Measurements from ENCODE around the gene CST7. TPM values are rescaled to one million over a fixed set of nuclear protein-coding genes. Genes with fewer than 3 reads are reported as not detected.

CST7 gene
- total RNA-seq, 2 donors from 2014 or later, result 77.8 to 129 TPM

DNA sequence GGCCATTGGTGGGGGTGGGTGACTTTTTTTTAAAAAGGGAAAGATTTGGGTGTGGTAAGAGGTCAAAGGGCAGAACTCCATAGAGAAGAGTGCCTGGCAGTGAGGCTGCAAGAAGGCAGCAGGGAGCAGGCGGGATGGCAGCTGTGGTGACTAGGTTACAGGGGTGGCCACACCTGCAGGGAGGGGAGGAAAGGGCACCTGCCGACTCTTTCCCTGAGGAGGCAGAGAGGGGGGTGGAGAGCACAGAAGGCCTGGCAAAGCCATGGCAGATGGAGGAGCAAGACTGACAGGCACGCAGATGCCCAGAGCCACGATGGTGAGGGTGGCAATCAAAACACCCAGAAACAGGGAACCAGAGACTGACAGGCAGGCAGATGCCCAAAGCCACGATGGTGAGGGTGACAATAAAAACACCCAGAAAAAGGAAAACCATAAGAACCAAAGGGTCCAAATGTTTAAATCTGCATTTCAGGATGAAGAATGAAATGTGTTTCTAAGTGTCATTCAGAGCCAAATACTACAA lies 19.3 kb downstream of the CST7 start:
- ATAC-seq (no peak), DNase-seq (ENCODE audit: low spot score) (no peak)
- H3K4me1 Mint-ChIP-seq (ENCODE audit: low read depth in 2 of 2), result peaks cover 48 to 54% of the 10 kb centered on the region in 2 donors
- no peaks in the 10 kb centered on the region for H3K27me3 Mint-ChIP-seq
- H3K27ac Mint-ChIP-seq, result peak overlapping the region; percentile 64 to 80
- H3K4me3 Mint-ChIP-seq, result no peak overlapping the region
- no peaks in the 10 kb centered on the region for H3K9me3 Mint-ChIP-seq
- H3K36me3 Mint-ChIP-seq, result peaks cover 56% of the 10 kb centered on the region

DNA sequence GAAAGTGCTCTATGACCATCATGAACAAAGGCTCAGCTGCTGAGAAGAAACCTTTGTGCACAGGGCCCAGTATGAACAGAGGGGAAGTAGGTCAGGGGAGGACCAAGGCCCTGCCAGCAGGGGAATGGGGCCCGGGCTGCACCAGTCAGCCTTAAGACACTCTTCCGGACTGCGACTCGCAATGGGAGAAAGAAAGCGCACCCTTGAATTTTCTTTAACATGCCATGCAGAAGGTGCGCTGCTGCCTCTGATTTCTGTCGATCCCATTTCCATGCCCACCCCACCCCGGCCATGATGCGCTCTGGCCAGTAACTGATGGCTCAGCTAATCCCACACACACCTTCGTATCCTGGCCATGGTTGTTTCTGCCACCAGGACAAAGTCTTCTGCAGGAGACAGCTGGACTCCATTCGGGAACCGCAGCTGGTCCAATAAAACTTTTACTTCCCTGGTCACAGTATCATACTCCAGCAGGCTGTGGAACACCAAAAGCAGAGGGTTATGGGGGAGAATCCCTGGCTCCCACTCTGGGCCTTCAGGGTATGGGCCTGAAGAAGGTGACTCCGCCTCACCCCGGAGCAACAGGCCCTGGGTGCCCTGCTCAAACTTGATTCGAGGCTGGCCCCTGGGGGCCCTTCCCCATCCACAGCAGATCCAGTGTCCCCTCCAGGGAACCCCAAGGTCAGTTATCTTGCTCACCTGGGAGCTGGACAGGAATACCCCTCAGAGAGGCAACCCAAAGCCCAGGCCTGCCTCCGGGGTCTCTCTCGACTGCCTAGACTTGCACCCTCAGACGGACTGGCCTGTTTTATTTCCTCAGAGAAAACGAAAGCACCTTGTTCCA lies 20.3 kb downstream of the CST7 start:
- ATAC-seq, result no peak
- no peak for DNase-seq (ENCODE audit: low spot score)
- Mint-ChIP-seq H3K27me3 (no peaks in the 10 kb centered on the region), H3K4me1 (ENCODE audit: low read depth in 2 of 2) (peaks cover 51 to 60% of the 10 kb centered on the region in 2 donors), H3K4me3 (no peak overlapping the region), H3K9me3 (no peaks in the 10 kb centered on the region), H3K27ac (peak overlapping the region; percentile 22 to 32), H3K36me3 (peaks cover 62% of the 10 kb centered on the region)

DNA sequence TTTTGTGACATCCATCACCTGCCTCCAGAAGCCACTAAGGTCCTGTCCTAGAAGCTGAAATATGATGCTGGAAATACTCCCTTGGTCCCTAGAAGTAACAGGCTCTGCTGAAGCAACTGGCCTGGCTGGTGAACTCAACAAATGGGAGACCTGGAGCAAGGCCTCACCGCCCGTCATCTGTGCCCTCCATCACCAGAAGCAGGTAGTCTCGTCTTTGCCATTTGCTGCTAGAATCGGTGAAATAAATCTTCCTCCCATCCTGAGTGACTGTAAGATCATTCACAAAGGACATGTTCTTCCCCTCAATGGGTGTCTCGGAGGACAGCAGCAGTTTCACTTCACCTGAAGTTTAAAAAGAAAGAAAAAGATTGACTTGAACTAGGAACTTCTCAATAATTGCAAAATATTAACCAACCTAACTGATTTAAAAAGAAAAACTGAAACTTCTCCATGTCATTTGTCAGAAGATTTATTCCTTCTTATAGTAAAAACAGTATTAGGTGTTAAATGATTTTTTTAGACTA lies 21.0 kb downstream of the CST7 start:
- peak overlapping the region; percentile 22 to 32 for H3K27ac Mint-ChIP-seq
- no peak for ATAC-seq
- DNase-seq (ENCODE audit: low spot score), result no peak
- peaks cover 48 to 59% of the 10 kb centered on the region in 2 donors for H3K4me1 Mint-ChIP-seq (ENCODE audit: low read depth in 2 of 2)
- H3K9me3 Mint-ChIP-seq, result no peaks in the 10 kb centered on the region
- H3K36me3 Mint-ChIP-seq, result peaks cover 61% of the 10 kb centered on the region
- H3K27me3 Mint-ChIP-seq, result no peaks in the 10 kb centered on the region
- no peak overlapping the region for H3K4me3 Mint-ChIP-seq

DNA sequence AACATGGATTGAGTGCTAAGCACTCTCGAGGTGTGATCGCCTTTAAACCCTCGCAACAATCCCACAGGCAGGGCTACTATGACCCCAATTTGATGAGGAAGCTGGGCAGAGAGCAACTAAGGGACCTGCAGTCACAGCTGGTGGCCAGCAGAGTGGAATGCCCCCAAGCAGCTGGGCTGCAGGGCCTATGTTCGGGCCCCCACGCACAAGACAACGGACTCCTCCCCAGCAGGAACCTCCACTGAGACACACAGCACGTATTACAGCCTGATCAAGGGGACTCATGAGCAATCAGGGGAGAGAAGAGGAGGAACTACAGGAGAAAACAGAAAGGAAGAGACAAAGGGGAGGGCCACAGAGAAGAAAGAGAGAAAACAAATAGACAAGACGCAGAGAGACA lies 21.7 kb downstream of the CST7 start:
- peaks cover 45 to 56% of the 10 kb centered on the region in 2 donors for H3K4me1 Mint-ChIP-seq (ENCODE audit: low read depth in 2 of 2)
- H3K4me3 Mint-ChIP-seq, result no peak overlapping the region
- DNase-seq (ENCODE audit: low spot score), result no peak
- H3K36me3 Mint-ChIP-seq, result peaks cover 59% of the 10 kb centered on the region
- no peaks in the 10 kb centered on the region for H3K27me3 Mint-ChIP-seq
- no peaks in the 10 kb centered on the region for H3K9me3 Mint-ChIP-seq
- peak overlapping the region; percentile 22 to 32 for H3K27ac Mint-ChIP-seq
- no peak for ATAC-seq

DNA sequence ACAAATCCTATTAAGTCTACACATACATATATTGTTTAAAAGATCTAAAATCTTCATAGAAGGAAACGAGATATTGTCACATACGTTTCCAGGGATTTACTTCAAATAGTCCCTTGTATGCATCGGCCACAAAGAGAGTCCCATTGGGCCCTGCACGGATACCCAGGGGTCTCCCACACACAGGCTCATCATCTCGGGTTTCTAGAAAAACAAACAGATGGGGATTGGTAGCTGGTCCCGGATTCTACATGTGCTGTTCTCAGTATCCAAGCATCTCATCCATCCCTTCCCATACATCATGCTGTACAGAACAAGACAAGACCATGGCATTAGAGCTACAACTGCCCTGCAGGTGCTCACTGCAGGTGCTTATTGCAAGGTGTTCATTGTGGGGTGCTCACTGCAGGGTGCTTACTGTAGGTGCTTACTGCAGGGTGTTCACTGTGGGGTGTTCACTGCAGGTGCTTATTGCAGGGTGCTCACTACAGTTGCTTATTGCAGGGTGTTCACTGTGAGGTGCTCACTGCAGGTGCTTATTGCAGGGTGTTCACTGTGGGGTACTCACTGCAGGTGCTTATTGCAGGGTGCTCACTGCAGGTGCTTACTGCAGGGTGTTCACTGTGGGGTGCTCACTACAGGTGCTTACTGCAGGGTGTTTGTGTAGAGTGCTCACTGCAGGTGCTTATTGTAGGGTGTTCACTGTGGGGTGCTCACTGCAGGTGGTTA lies 22.5 kb downstream of the CST7 start:
- no peak for ATAC-seq
- Mint-ChIP-seq H3K27me3 (no peaks in the 10 kb centered on the region), H3K36me3 (peaks cover 59% of the 10 kb centered on the region), H3K4me1 (ENCODE audit: low read depth in 2 of 2) (peaks cover 44 to 52% of the 10 kb centered on the region in 2 donors), H3K4me3 (no peak overlapping the region), H3K27ac (peak overlapping the region; percentile 22 to 32), H3K9me3 (no peaks in the 10 kb centered on the region)
- no peak for DNase-seq (ENCODE audit: low spot score)

DNA sequence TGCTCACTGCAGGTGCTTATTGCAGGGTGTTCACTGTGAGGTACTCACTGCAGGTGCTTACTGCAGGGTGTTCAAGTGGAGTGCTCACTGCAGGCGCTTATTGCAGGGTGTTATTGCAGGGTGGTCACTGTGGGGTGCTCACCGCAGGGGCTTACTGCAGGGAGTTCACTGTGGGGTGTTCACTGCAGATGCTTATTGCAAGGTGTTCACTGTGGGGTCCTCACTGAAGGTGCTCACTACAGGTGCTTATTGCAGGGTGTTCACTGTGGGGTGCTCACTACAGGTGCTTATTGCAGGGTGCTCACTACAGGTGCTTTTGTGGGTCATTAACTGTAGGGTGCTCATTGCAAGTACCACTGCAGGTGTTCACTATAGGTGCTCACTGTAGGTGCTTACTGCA lies 23.3 kb downstream of the CST7 start:
- DNase-seq (ENCODE audit: low spot score), result no peak
- ATAC-seq, result no peak
- H3K27ac Mint-ChIP-seq, result no peak overlapping the region
- no peak overlapping the region for H3K4me3 Mint-ChIP-seq
- no peaks in the 10 kb centered on the region for H3K9me3 Mint-ChIP-seq
- no peaks in the 10 kb centered on the region for H3K27me3 Mint-ChIP-seq
- peaks cover 52 to 56% of the 10 kb centered on the region in 2 donors for H3K4me1 Mint-ChIP-seq (ENCODE audit: low read depth in 2 of 2)
- peaks cover 66% of the 10 kb centered on the region for H3K36me3 Mint-ChIP-seq

DNA sequence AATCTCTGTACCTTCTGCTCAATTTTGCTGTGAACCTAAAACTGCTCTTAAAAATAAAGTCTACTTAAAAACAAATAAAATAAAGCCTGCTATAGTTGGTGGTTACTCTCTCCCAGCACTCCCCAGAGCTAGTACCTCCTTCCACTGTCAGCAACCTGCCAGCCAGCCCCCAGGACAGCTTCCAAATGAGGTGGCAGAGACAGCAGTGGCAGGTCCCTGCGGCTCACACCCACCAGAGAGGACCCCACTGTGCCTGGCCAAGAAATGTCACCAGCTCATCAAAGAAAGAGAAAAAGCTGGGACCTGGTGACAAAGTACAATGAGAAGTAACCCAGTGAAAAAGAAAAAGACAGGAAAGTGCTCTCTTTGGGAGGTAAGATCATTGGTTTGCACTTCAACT lies 28.3 kb downstream of the CST7 start:
- peaks cover 77 to 79% of the 10 kb centered on the region in 2 donors for H3K4me1 Mint-ChIP-seq (ENCODE audit: low read depth in 2 of 2)

DNA sequence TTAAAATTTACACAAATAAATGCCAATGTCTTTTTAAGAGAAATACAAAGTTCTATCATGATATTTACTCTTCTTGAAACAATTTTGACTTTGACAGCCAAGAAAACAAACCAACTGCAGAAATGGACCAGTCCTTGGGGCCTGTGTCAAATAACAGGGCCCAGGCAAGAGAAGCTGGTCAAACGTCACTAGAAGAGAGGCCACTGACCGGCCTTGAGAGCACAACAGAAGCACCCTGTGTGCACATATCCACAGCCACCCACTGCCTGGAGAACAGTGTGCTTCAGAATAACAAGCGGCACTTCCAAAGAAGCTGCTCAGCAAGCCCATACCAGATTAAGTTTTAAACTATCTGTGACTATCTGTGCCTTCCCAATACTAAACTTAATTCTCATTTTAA lies 28.7 kb downstream of the CST7 start:
- ATAC-seq, result no peak
- DNase-seq (ENCODE audit: low spot score), result no peak
- Mint-ChIP-seq H3K27ac (peak overlapping the region; percentile 62 to 96), H3K36me3 (peaks cover 63% of the 10 kb centered on the region), H3K4me3 (peak overlapping the region; percentile 5), H3K27me3 (no peaks in the 10 kb centered on the region), H3K4me1 (ENCODE audit: low read depth in 2 of 2) (peaks cover 81 to 82% of the 10 kb centered on the region in 2 donors), H3K9me3 (peaks cover 3% of the 10 kb centered on the region)

More for the DNA sequence above, 28.3 kb downstream of the CST7 start:
- Mint-ChIP-seq H3K27me3 (no peaks in the 10 kb centered on the region), H3K9me3 (peaks cover 3% of the 10 kb centered on the region), H3K27ac (peak overlapping the region; percentile 62 to 96), H3K4me3 (peak overlapping the region; percentile 5), H3K36me3 (peaks cover 61% of the 10 kb centered on the region)
- ATAC-seq (no peak), DNase-seq (ENCODE audit: low spot score) (no peak)

DNA sequence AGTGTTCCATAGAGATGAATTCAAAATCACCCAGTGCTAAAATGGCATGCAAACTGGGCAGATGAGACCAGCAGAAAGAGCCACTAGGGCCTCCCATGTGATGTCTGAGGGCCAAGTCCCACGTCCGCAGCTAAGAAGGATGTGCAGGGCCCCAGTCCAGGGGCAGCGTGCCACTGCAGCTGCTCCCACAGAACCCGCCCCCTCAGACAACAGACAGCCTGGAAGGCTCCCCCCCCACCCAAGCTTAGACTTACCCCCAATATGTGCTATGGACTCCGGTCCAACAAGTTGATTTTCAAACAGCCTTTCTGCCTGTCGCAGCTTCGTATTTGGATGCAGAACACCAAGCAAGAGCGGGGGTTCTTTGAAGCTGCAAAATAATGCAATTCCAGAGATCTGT lies 29.4 kb downstream of the CST7 start:
- Mint-ChIP-seq H3K36me3 (peaks cover 57% of the 10 kb centered on the region), H3K9me3 (peaks cover 3% of the 10 kb centered on the region), H3K4me3 (no peak overlapping the region), H3K27me3 (no peaks in the 10 kb centered on the region), H3K4me1 (ENCODE audit: low read depth in 2 of 2) (peaks cover 81 to 83% of the 10 kb centered on the region in 2 donors), H3K27ac (peak overlapping the region in 1 of 2 donors; percentile 96)
- no peak for DNase-seq (ENCODE audit: low spot score)
- ATAC-seq, result no peak

DNA sequence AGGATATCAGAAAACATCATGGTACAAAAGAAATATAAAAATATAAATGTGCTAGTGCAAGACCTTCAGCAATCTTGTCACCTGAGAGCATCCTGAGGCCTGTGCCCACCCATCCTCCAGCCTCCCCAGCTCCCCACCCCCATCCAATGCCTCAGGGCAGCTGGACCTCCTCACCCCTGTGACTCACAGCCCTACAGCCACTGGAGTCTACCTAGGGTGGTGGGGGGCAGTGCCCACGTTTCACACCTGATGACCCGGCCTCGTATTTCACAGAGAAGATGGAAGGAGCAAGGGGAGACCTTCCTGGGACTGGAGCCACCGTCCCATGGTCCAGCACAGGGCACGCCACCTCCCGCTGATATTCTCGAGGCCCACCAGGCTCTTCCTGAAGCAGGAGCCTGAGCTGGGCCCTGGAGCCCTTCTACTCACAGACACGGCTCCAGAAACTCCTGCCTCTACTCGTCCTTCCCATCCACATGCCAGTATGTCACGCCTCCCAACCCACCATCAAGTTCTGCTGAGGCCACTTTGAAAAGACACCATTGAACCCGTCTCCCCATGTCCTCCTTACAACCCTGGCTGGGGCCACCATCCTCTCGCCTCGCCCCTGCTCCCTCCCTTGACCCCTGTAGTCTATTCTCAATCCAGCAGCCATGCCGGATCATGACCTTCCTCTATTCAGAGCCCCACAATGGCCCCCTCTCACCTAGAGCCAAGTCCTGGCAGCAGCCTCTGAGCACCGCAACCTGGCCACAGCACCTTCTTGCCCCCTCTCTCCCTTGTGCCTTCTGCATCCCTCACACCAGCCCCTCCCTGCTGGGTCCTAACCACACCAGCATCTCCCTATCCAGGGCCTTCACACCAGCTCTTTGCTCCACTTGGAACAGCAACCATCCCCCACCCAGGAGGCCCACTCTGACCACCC lies 30.2 kb downstream of the CST7 start:
- Mint-ChIP-seq H3K9me3 (peaks cover 3% of the 10 kb centered on the region), H3K4me3 (no peak overlapping the region), H3K27ac (peak overlapping the region; percentile 78 to 96), H3K4me1 (ENCODE audit: low read depth in 2 of 2) (peaks cover 81 to 82% of the 10 kb centered on the region in 2 donors), H3K36me3 (peaks cover 50% of the 10 kb centered on the region), H3K27me3 (no peaks in the 10 kb centered on the region)
- DNase-seq (ENCODE audit: low spot score) (no peak), ATAC-seq (no peak)

DNA sequence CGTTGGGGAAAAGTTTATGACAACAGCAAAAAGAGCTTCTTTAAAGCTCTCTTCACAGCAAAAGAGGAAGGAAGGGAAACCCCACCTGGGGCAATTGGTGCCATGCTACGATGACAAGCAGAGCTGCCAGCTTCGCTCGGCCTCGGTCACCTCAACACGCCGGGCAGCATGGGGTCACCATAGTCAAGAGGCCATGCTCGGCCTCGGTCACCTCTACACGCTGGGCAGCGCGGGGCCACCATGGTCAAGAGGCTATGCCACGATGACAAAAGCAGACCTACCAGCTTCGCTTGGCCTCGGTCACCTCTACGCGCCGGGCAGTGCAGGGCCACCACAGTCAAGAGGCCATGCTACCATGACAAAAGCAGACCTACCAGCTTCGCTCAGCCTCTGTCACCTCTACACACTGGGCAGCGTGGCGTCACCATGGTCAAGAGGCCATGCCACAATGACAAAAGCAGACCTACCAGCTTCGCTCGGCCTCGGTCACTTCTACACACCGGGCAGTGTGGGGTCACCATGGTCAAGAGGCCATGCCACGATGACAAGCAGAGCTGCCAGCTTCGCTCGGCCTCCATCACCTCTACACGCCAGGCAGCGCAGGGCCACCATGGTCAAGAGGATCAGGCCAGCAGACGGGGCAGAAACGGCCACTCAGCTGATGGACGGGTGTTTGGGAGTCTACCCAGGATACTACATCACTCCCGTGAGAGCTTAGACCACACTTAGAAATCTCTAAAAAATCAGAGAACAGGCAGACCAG lies 31.4 kb downstream of the CST7 start:
- H3K27ac Mint-ChIP-seq, result peak overlapping the region; percentile 78 to 96
- ATAC-seq (no peak), DNase-seq (ENCODE audit: low spot score) (no peak)
- H3K27me3 Mint-ChIP-seq, result no peaks in the 10 kb centered on the region
- H3K4me1 Mint-ChIP-seq (ENCODE audit: low read depth in 2 of 2), result peaks cover 83 to 87% of the 10 kb centered on the region in 2 donors
- peak overlapping the region; percentile 61 for H3K4me3 Mint-ChIP-seq
- H3K9me3 Mint-ChIP-seq, result peaks cover 3% of the 10 kb centered on the region
- peaks cover 47% of the 10 kb centered on the region for H3K36me3 Mint-ChIP-seq

DNA sequence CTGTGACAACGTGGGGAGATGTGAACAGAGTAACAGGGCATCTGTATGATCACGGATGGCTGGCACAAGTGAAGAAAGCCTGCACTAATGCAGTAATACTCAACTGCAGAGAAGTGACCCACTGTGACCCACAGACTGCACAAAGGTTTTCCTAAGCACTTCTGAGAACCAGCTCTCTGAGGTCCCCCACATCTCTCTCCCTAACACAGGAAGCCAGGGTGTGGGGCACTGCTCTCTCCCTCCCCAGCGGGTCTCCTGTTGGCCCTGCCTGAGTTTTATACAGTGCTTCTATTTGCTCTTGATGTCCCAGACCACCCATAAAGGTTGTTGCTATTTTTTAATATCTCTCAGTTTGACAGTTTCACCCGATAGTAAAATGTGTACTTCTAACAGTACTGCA lies 32.2 kb downstream of the CST7 start:
- no peak for DNase-seq (ENCODE audit: low spot score)
- H3K36me3 Mint-ChIP-seq, result peaks cover 38% of the 10 kb centered on the region
- peaks cover 87 to 89% of the 10 kb centered on the region in 2 donors for H3K4me1 Mint-ChIP-seq (ENCODE audit: low read depth in 2 of 2)
- H3K27me3 Mint-ChIP-seq, result no peaks in the 10 kb centered on the region
- ATAC-seq, result peak; percentile 80 to 82
- H3K4me3 Mint-ChIP-seq, result peak overlapping the region; percentile 61
- peaks cover 3% of the 10 kb centered on the region for H3K9me3 Mint-ChIP-seq
- H3K27ac Mint-ChIP-seq, result peak overlapping the region; percentile 78 to 96

Data from natural killer cell treated with Interleukin-12 subunit alpha and Interleukin-12 subunit beta and Interleukin-15 and Interleukin-18, amount 100 ng/mL, for 72 hours (primary cell).